Measurements from ENCODE around the gene B3GLCT. TPM values are rescaled to one million over a fixed set of nuclear protein-coding genes. Genes with fewer than 3 reads are reported as not detected.

Gene B3GLCT
- total RNA-seq, 2 donors from 2014 or later = 18.2 to 40.2 TPM

- TF ChIP-seq CTCF (IDR thresholded peaks at IDR 0.05) = no peak
- Histone ChIP-seq H3K27ac (peak overlapping the region; percentile 27 to 32), H3K9me3 (peaks cover 0 to 12% of the 10 kb centered on the region in 2 donors), H3K4me1 (peaks cover 0 to 15% of the 10 kb centered on the region in 2 donors), H3K36me3 (no peaks in the 10 kb centered on the region), H3K27me3 (no peaks in the 10 kb centered on the region), H3K4me3 (no peak overlapping the region)
- DNase-seq (ENCODE audit: low spot score) = no peak
Measured at GRCh38 chr13:31310786-31311185, 111.0 kb downstream of the B3GLCT start.

- Histone ChIP-seq H3K27ac (no peak overlapping the region), H3K9me3 (peaks cover 0 to 16% of the 10 kb centered on the region in 2 donors), H3K27me3 (no peaks in the 10 kb centered on the region)
Measured at GRCh38 chr13:31311921-31312320, 112.1 kb downstream of the B3GLCT start.

GRCh38 chr13:31314961-31315360 is 115.2 kb downstream of the B3GLCT start:
- Histone ChIP-seq H3K36me3 (no peaks in the 10 kb centered on the region), H3K9me3 (peaks cover 0 to 16% of the 10 kb centered on the region in 2 donors), H3K27me3 (no peaks in the 10 kb centered on the region), H3K4me1 (peaks cover 0 to 14% of the 10 kb centered on the region in 2 donors), H3K4me3 (no peak overlapping the region), H3K27ac (no peak overlapping the region)
- DNase-seq (ENCODE audit: low spot score) = no peak
- TF ChIP-seq CTCF (IDR thresholded peaks at IDR 0.05) = no peak

More at GRCh38 chr13:31311921-31312320, 112.1 kb downstream of the B3GLCT start:
- Histone ChIP-seq H3K4me3 (no peak overlapping the region), H3K36me3 (no peaks in the 10 kb centered on the region), H3K4me1 (peaks cover 0 to 15% of the 10 kb centered on the region in 2 donors)
- TF ChIP-seq CTCF (IDR thresholded peaks at IDR 0.05) = no peak
- no peak for DNase-seq (ENCODE audit: low spot score)

GRCh38 chr13:31320946-31321345 is 121.2 kb downstream of the B3GLCT start:
- no peak for DNase-seq (ENCODE audit: low spot score)
- no peaks in the 10 kb centered on the region for H3K27me3 ChIP-seq
- H3K9me3 ChIP-seq = peaks cover 0 to 2% of the 10 kb centered on the region in 2 donors
- peaks cover 15% of the 10 kb centered on the region for H3K36me3 ChIP-seq
- H3K4me1 ChIP-seq = no peaks in the 10 kb centered on the region
- H3K27ac ChIP-seq = no peak overlapping the region
- no peak overlapping the region for H3K4me3 ChIP-seq
- no peak for TF ChIP-seq CTCF (IDR thresholded peaks at IDR 0.05)

GRCh38 chr13:31321457-31321856 is 121.7 kb downstream of the B3GLCT start:
- TF ChIP-seq CTCF (IDR thresholded peaks at IDR 0.05) = no peak
- Histone ChIP-seq H3K36me3 (peaks cover 15% of the 10 kb centered on the region), H3K27me3 (no peaks in the 10 kb centered on the region), H3K4me1 (no peaks in the 10 kb centered on the region), H3K9me3 (no peaks in the 10 kb centered on the region), H3K27ac (no peak overlapping the region), H3K4me3 (no peak overlapping the region)
- DNase-seq (ENCODE audit: low spot score) = no peak

GRCh38 chr13:31322026-31322425 is 122.3 kb downstream of the B3GLCT start:
- H3K27ac ChIP-seq = no peak overlapping the region
- no peaks in the 10 kb centered on the region for H3K27me3 ChIP-seq
- peak; percentile 73 for DNase-seq (ENCODE audit: low spot score)
- H3K4me1 ChIP-seq = no peaks in the 10 kb centered on the region
- no peaks in the 10 kb centered on the region for H3K9me3 ChIP-seq
- peaks cover 15% of the 10 kb centered on the region for H3K36me3 ChIP-seq
- H3K4me3 ChIP-seq = no peak overlapping the region
- TF ChIP-seq CTCF (IDR thresholded peaks at IDR 0.05) = no peak

All from right atrium auricular region (tissue), 2 donors.